NT2/D1 (cell line): ENCODE data around the gene GDI2.

Source experiments
- YY1 ChIP-seq: IDR thresholded peaks from 2 replicates; pipeline ENCODE4 v1.6.1; 2011; ENCODE audit not compliant: insufficient read length, insufficient read depth
- ZNF274 ChIP-seq: IDR thresholded peaks from 2 replicates; pipeline ENCODE4 v1.6.1; 2011; ENCODE audit warnings: mild to moderate bottlenecking, low read depth, low read length

DNA sequence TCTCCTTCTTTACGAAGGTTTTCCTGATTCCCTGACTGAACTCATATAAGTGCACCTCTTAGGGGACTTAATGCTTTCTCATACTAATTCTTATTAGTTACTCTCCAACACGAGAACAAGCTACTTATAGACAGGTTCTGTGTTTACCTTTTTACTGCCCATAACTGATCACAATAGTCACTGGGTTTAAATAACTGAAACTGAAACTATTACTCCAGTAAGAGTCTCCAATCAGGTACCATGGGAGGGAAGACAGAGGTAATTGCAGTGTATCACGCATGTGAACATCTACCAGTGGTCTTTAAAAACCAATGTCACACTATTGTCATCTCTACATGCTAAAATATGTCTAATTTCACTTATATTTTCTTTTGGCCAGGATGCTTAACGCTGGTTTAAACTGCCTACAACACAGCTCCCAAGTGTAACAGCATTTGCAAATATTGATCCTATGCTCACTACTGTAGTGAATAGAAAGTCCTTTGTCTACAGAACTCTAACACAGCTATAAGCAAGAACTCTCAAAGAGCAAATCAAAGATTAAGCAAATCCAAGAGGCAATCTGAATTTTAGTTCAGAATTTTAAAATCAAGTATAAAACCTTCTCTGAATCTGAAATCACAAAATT lies 3.6 kb downstream of the GDI2 start:
- TF ChIP-seq ZNF274 (no peak), YY1 (no peak)
